ENCODE measurements around the gene ERN1.
A peak's percentile ranks its signal among the peaks of the same experiment; 100 is the strongest.

Gene ERN1

DNA sequence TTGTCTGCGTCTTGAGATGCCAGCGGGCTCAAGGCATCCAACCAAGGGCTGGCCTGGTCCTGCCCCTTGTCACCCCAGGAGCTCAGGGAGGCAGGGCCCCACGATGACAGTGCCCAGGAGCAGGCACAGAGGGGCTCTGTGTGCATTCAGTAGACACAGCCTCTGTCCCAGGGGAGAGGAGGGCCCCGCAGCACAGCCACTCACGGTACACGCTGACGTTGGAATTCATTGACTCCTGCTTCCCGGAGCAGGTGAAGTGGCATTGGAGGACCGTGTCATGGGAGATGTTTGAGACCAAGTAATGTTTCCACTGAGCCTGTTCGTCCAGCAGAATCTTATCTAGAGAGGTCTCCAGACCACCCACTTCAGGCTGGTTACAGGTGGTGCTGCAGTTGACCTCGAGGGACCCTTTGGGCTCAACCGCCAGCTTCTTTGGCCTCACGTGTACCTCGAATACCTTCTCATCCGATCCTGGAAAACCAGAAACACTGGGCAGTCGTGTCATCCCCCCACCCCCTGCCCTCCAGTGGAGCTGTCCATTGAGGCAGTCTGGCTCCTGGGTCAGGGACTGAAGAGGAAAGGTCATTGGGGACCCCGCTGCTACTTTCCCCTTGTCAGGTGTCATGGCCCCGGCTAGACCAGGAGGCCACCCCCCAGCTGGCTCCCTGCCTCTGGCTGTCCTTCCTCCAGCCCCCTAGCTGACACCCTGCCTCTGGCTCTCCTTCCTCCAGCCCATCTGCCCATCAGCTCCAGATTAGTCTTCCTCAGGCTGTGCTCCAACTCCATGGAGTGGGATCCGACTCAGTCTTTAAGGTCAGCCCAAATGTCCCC lies 124.8 kb downstream of the ERN1 start:
- DNase-seq (ENCODE audit: low read depth, low spot score), result no peak

DNA sequence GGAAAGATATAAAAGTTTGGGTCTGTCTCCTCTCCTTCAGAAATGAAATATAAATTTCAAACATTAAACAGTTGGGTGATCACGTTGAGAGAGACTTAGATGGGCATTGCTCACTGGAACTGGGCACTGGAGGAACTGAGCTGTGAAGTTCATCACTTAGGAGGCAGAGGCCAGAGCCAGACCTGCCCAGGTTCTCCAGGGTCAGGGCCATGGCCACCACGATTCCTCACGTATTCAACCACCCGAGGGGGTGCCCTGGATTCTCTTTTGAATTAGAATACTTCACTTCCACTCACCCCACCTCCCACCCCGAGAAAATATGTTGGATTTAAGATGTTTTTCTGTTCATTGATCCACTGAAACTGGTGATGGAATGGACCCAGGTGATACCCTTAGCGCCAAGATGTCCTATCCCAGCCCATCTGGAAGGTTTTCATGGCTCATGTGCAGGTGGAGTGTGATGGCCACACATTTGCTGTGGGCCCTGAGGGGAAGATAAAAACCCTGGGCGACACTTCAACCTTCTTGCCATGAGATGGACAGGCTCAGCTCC lies 125.7 kb downstream of the ERN1 start:
- no peak for DNase-seq (ENCODE audit: low read depth, low spot score)

DNA sequence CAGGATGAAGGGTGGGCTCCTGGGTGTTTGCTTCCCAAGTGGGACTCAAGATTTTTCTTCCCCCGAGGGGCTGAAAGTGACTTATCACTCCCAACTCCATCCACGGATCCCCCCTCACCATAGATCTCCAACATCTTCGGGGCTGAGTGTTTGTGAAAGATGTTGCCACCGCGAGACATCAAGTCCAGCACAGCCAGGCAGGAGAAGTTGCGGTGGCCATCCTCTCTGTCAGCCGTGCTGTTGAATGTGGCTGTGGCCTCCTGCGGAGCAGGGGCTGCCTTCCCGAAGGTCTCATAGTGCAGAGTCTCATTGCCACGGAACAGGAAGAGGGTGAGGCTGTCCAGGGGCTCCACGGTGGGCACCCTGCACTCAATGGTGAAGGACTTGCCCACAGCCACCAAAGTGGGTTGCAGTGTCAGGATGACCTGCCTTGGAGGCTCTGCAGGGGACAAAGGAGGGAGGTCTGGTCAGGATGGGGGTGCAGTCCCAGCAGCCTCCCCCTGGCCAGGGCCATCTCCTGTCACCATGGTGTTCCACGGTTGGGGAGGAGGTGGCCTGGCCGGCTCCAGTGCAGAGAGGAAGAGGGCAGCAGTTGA lies 126.3 kb downstream of the ERN1 start:
- no peak for DNase-seq (ENCODE audit: low read depth, low spot score)

DNA sequence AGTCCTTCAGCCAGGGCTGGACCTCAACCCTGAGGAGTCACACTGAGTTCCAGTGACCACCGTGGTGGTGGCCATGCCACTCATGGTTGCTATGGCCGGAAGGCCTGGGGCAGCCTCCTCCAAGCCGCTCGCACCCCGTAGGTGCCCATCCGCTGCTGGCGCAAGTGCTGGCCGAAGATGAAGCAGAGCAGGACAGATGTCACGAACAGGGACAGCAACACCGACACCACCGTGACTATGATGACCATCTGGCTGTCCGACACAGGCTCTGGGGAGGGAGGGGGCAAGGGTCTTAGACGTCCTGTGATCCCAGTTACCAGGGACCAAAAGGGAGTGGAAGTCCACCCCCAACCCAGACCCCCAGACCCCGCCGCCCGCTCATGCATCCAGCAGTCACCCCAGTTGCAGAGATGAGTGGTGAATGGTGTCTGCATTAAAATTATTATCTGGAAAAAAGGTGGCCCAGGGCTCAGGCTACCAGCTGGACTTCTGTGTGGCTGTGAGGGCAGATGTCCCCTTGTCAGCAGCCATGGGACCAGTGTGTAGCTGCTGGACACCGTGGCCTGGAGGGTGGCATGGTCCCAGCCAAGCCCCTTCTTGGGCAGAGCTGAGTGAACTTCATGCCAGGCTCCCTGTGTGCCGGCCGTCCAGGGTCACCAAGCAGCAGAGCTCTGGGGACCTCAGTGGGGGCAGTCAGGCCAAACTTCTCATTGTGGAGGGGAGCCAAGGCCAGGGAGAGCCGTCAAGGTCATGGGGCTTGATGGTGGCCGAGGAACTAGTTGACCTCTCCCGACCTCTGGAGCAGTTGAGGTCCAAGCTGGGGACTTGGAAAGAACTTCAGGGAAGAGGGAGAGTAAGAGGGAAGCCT lies 127.1 kb downstream of the ERN1 start:
- no peak for DNase-seq (ENCODE audit: low read depth, low spot score)

DNA sequence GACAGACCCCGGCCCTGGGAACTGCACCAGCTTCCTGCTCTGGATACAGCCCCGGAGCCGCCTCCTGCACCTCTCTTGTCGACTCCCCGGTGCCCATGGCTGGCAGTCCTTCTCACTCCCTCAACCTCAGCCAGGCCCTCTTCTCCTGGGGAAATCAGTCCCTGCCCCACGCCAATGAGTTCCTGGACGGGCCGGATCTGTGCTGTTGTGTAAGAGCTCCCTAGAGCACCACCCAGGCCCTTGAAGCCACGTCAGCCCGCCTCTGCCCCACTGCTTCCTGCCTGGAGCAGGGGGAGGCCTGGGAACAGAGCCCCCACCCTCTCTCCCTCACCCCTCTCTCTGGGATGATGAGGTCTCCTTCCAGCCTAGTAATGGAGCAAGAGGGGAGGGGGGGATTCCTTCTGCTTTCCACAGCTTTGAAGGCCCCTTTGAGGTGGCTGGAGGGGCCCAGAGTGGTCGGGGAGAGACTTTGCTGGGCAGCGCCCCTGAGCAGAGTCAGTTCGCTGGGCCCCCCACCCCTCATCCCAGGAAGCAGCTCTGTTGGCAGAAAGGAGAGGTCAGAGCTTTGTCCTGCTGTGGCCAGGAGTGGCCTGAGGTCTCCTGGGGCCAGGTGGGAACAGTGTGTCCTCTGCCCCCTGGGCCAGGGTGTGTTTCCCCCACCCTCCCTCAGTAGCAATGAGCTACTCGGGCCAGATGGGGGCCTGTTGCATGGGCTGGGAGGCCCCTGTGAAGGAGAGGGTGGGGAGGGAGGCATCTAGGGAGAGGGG lies 128.0 kb downstream of the ERN1 start:
- no peak for DNase-seq (ENCODE audit: low read depth, low spot score)

DNA sequence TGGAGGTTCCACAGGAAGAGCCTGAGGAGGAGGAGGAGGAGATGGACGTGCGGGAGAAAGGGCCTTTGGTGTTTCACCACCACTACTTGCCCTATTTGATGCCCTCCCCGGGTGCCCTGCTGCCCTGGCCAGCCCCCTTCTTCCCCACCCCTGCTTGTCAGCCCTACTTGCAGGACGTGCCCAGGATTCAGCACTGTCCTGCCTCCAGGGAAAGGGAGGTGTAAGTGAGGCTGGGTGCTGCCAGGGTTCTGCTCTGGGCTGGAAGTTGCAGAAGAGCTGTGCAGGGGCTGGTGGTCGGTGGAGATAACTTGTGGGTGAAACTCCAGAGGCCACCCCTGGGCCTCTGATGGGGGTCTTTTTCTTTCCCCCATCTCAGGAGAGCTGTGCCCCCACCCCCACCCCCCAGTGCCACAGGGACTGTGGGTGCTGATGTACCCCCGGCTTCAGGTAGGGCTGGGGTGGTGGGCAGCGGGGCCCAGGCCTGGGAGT lies 128.8 kb downstream of the ERN1 start:
- no peak for DNase-seq (ENCODE audit: low read depth, low spot score)

DNA sequence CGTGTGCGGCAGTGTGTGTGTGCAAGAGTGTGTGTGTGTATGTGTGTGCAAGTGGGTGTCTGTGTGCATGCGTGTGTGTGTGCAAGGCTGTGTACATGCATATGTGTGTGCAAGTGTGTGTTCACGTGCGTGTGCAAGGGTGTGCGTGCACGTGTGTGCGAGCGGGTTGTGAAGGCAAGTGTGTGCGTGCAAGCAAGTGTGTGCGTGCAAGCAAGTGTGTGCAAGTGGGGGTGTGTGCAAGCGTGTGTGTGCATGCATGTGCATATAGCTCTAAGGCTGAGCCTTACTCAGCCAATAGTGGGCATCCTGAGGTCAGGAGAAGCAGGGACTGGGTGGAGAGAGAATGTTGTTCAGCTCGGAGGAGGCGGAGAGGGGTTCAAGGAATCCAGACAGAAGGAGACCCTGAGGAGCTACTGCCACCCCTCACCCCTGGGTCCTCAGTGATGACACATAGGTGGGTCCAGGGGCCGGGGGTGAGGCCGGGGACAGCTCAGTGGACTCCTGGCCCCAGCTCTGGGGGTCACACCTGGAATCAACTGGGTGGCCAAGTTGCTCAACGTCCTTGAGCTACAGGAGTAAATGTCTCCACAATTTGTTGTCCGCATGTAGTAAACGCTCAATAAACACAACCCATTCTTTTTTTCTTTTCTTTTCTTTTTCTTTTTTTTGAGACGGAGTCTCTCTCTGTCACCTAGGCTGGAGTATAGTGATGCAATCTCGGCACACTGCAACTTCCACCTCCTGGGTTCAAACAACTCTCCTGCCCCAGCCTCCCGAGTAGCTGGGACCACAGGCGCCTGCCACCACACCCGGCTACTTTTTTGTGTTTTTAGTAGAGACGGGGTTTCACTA lies 130.0 kb downstream of the ERN1 start:
- no peak for DNase-seq (ENCODE audit: low read depth, low spot score)

DNA sequence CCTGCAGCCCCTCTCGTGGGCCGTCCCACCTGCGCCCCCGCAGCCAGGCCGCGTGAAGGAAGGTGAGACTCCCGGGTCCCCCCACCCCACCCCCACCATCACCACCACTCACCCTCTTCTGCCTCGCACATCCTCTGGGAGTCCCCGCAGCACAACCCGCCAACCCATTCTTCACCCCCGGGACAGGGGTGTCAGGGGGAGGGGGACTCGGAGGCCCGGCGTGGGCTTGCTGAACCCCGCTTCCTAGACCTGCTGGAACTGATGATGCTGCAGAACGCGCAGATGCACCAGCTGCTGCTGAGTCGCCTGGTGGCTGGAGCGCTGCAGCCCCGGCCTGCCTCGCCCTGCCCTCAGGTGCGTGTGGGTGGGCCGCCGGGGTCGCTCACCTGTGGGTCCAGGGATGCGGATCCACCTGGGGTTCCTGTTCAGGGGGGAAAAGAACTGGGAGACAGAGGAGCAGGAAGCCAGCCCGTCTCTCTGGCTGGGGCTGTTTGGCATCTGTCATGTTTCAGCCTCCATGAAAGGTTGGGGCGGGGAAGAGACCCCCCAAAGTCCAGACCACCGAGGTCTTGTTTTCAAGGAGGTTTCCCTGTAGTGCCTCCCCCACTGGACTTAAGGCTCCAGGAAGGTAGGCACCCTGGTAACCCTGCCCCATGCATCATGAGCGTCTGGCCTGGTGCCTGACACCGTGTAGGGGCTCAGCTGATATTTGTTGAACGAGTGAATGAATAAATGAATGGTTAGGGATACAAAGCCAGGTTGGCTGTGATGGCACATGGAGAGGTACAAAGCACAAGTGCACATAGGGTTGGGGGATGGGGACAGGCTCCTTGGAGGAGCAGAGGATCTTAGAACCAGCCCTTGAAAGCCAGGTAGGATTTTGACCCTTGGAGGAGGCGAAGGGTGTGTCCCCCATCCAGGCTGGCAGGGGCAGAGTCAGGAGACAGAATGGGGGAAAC lies 130.9 kb downstream of the ERN1 start:
- no peak for DNase-seq (ENCODE audit: low read depth, low spot score)

DNA sequence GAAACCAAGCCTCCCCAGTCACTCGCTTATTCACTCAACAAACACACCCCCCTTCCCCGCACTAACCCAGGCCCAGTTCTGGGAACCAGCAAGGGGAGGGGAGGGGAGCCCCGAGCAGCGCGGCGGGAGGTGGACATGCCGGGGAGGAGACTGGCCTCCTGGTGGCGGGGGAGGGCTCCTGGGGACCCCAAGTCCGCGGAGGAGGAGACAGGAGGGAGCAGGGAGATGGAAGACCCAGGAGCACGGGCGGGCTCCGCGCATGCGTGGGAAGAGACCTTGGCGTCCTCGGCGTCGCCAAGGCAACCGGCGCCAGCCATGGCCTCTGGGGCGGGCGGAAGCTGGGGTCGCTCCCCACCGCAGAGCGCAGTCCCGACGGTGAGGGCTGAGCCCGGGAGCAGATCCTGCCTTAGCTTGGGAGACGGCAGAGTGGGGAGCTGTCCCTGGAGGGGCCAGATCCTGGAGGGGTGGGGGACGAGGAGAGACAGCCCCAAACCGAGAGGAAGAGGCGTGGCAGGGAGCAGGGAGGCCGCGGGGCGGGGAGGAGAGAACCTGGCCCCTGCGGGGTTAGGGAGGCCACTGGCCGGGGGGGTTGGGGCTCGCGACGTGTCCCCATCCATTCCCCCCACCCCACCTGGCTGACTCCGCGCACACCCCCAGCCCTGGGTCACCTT lies 131.8 kb downstream of the ERN1 start, which contains the start of gene PRR29:
Gene PRR29, plus strand, starts transcription at position 302 of the 671 bp plus-strand sequence. Its CDS starts 14 bp downstream, at position 316.
- peak; percentile 82 for DNase-seq (ENCODE audit: low read depth, low spot score)

DNA sequence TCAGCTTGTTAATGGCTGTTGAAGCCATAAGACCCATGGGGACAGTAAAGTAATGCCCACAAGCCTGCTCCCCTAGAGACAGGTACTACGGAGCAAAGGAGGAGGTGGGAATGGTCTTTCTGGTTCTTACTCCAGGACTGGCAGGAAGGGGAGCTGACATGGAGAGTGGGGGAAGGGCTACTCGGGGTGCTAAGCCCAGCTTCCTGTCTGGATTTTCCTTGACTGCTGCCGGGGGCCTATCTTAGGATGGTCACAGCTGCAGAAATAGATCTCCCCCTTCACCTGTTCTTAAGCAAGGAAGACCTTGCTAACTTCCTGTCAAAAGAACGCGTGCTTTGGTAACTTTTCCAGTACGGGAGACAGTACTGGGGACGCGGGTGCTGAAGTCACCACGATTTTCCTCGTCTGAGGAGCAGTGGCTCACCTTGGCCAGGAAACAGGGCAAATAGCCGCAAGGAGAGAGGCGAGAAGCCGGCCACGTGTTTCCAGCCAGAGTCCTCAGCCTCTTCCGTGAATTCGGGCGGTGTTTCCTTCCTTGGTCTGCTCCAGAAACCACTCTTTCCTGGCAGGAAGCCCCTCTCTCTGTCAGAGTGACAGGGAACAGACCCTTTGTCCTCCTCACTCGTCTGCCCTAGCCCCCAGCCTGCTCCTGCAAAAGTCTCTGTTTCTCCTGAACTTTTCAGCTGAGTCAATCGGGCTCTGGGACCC lies 132.4 kb downstream of the ERN1 start:
- peak; percentile 43 for DNase-seq (ENCODE audit: low read depth, low spot score)

DNA sequence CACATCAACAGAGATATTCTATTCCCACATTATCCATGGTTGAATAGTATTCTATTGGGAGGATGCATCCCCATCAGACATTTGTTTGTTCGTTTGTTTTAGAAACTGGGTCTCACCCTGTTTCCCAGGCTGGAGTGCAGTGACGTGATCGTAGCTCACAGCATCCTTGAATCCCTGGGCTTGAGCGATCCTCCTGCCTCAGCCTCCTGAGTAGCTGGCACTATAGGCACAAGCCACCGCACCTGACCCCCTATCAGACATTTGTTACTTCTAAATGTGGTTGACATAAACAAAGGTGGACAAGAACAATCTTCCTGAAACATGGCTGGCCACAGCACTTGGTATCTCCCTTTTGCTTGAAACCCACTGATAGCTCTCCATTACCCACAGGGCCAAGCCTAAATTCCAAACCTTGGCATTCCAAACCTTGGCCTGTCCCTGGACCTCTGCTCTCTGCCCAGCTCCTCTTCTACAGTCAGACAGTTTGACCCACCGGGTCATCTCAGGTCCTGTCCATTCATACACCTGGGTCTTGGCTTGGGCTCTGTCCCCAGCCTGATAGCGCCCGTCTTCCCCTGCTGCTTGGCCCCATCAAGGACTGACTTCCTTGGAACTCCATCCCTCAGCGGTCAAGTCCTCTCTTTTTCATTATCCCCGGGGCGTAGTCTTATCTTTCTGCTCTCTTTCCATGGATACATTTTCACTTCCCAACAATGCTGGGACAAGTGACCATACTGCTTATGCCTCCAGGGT lies 133.3 kb downstream of the ERN1 start:
- DNase-seq (ENCODE audit: low read depth, low spot score), result no peak

DNA sequence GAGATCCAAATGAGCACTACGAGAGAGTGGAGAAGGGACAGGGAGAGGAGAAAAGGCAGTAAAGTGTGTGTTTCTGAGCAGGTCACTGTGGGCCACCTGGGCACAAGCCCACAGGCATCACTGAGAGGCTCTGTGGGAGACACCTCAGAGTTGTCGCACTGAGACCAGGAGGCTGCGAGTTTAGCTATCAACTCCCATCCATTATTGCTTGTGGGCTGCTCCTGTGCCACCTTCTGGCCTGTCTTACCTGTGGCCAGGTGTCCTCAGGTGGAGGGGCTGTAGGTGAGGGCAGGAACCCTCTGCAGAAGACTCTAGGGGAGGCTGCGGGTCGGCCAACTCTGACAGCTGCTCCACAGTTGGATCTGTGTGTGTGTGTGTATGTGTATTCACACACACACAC lies 134.3 kb downstream of the ERN1 start:
- no peak for DNase-seq (ENCODE audit: low read depth, low spot score)

DNA sequence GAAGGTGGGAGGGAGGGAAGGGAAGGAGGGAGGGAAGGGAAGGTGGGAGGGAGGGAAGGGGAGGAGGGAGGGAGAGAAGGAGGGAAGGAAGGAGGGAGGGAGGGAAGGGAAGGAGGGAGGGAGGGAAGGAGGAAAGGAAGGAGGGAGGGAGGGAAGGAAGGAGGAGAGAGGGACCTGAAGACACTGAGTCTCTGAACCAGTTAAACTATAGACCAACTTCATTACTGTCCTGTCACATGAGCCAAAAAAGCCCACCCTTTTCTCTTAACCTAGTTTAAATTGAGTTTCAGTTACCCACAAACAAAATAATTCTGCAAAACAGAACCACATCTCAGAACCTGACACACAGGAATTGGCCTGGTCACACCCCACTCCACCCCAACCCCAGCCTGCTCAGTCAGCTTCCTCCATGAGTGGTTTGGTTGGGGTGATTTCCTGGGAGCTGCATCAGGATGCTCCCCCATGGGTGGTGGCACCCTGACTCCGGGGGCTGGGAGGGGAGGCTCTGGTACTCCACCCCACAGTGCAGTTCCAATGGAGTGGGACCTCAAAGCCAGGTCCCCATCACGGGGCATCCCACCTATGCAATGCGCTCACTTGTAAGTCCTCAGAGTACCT lies 136.5 kb downstream of the ERN1 start:
- no peak for DNase-seq (ENCODE audit: low read depth, low spot score)

DNA sequence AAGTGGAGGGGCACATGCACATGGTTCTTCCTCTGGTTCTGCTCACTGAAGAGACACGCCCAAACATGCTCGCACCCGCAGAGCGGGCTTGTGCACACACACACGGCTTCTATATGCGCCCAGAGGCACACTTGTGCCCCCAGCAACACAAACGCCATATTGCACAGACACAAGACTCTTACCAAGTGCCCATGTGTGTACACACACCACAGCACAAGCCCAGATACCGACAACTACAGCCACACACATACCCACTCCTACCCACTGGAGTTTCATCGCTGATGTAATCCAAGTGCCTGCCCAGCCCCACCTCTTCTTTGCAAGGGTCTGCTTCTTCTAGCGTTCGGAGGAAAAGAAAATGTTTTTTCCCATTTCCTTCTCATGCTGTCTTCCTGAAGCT lies 138.3 kb downstream of the ERN1 start:
- DNase-seq (ENCODE audit: low read depth, low spot score), result no peak

DNA sequence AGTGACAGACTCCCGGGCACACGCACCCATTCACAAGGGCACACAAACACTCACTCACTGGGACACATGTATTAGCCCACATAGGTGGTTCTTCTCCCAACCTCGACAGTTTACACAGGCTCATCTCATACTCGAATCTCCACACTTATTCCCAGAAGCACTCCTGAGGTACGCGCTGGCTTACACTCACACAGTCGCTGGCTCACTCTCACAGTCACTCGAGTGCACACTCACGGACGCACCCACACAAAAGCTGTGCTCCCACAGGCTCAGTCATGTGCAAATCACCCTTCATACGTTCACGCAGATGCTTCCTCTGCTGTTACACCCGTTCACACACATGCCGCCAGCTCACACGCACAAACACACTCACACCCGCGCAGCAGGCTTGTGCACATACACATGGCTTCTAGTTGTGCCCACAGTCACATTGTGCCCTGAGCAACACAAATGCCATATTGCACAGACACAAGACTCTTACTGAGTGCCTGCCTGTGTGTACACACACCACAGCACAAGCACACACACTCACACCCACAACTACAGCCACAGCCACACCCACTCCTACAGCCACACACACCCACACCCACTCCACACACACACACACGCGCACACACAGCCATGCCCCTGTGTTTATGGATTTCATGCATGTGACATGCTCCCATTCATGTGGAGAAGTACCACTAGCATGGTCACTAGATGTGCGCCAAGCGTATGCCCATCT lies 140.2 kb downstream of the ERN1 start:
- no peak for DNase-seq (ENCODE audit: low read depth, low spot score)

All from ELF-1 (cell line).